Astrocyte (in vitro differentiated cells and primary cell): ENCODE results near the gene ATL3.
"Not testable (repeated sequence)": the region's sequence is repeated elsewhere in the genome, so short reads cannot be mapped to it uniquely, and the experiment has no call there.

ENCODE experiments used
- EZH2 ChIP-seq: IDR thresholded peaks from 2 replicates; pipeline ENCODE4 v1.6.1; 2012; ENCODE audit warnings: mild to moderate bottlenecking, low read length, inconsistent platforms; ENCODE audit not compliant: insufficient read depth
- TF ChIP-seq, protein P1 (sequence below): IDR thresholded peaks from 2 replicates; pipeline ENCODE4 v1.5.1; 2011; ENCODE audit warnings: low read depth, mild to moderate bottlenecking, inconsistent platforms, low read length, moderate library complexity; ENCODE audit not compliant: insufficient read depth

DNA sequence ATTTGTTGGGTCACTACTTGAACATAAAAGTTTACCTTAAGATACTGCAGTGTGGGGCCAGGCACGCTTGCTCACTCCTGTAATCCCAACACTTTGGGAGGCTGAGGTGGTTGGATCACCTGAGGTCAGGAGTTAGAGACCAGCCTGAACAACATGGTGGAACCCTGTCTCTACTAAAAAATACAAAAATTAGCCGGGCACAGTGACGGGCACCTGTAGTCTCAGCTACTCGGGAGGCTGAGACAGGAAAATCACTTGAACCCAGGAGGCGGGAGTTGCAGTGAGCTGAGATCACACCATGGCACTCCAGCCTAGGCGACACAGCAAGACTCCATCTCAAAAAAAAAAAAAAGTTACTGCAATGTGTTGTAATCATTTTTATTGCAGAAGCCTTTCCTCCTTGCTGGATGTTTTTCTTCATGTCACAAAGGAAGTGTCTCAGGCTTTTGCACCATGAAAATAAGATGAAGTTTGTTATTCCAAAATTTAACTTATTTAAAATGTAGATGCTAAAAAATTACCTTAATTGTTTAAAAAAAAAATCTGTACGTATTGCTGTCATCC lies 14.1 kb upstream of the ATL3 start:
- TF ChIP-seq EZH2: not testable (repeated sequence)
- TF ChIP-seq, protein P1, sequence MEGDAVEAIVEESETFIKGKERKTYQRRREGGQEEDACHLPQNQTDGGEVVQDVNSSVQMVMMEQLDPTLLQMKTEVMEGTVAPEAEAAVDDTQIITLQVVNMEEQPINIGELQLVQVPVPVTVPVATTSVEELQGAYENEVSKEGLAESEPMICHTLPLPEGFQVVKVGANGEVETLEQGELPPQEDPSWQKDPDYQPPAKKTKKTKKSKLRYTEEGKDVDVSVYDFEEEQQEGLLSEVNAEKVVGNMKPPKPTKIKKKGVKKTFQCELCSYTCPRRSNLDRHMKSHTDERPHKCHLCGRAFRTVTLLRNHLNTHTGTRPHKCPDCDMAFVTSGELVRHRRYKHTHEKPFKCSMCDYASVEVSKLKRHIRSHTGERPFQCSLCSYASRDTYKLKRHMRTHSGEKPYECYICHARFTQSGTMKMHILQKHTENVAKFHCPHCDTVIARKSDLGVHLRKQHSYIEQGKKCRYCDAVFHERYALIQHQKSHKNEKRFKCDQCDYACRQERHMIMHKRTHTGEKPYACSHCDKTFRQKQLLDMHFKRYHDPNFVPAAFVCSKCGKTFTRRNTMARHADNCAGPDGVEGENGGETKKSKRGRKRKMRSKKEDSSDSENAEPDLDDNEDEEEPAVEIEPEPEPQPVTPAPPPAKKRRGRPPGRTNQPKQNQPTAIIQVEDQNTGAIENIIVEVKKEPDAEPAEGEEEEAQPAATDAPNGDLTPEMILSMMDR: not testable (repeated sequence)
